Astrocyte of the hippocampus (primary cell): ENCODE measurements around the gene TDRKH.
A peak's percentile ranks its signal among the peaks of the same experiment; 100 is the strongest.
"Not testable (repeated sequence)": the region's sequence is repeated elsewhere in the genome, so short reads cannot be mapped to it uniquely, and the experiment has no call there.

ENCODE experiments used
- DNase-seq: peaks from one replicate; pipeline ENCODE4 v3.0.0; 2011; ENCODE audit warnings: low read depth, low spot score

The TDRKH gene

GRCh38 chr1:151802372-151802771, 12.1 kb upstream of the TDRKH start:
- no peak for DNase-seq

- no peak for DNase-seq
Measured at GRCh38 chr1:151801846-151802245, 11.5 kb upstream of the TDRKH start.

GRCh38 chr1:151801310-151801820, 11.1 kb upstream of the TDRKH start:
- DNase-seq = no peak

GRCh38 chr1:151800830-151801229, 10.5 kb upstream of the TDRKH start:
- no peak for DNase-seq

GRCh38 chr1:151799179-151800022, 9.1 kb upstream of the TDRKH start:
- no peak for DNase-seq

GRCh38 chr1:151798571-151798970, 8.3 kb upstream of the TDRKH start:
- DNase-seq = no peak

- DNase-seq = peak; percentile 44
Measured at GRCh38 chr1:151790940-151791651, 796 bp upstream of the TDRKH start.

- no peak for DNase-seq
Measured at GRCh38 chr1:151787689-151788088, 2.6 kb downstream of the TDRKH start.

GRCh38 chr1:151783796-151784195, 6.5 kb downstream of the TDRKH start:
- no peak for DNase-seq

GRCh38 chr1:151782741-151783140, 7.6 kb downstream of the TDRKH start:
- DNase-seq = no peak

- DNase-seq = not testable (repeated sequence)
Measured at GRCh38 chr1:151782026-151782425, 8.3 kb downstream of the TDRKH start.

GRCh38 chr1:151780736-151781135, 9.6 kb downstream of the TDRKH start:
- DNase-seq = not testable (repeated sequence)

GRCh38 chr1:151779852-151780251, 10.4 kb downstream of the TDRKH start:
- no peak for DNase-seq

- no peak for DNase-seq
Measured at GRCh38 chr1:151777317-151777716, 13.0 kb downstream of the TDRKH start.

- no peak for DNase-seq
Measured at GRCh38 chr1:151776665-151777062, 13.6 kb downstream of the TDRKH start.

- DNase-seq = no peak
Measured at GRCh38 chr1:151775894-151776664, 14.2 kb downstream of the TDRKH start.

GRCh38 chr1:151774256-151774922, 15.9 kb downstream of the TDRKH start:
- DNase-seq = no peak

GRCh38 chr1:151773702-151774101, 16.6 kb downstream of the TDRKH start:
- peak; percentile 85 for DNase-seq

- not testable (repeated sequence) for DNase-seq
Measured at GRCh38 chr1:151769270-151769669, 21.0 kb downstream of the TDRKH start.

GRCh38 chr1:151768351-151769066, 21.8 kb downstream of the TDRKH start:
- DNase-seq = not testable (repeated sequence)

- DNase-seq = no peak
Measured at GRCh38 chr1:151763990-151764389, 26.3 kb downstream of the TDRKH start.
